Heart left ventricle (tissue), 13 donors: Measurements from ENCODE around the gene POLD4.

Experiments used
- POLR2A ChIP-seq, 2 donors: fragments of 450-650 bp; IDR thresholded peaks; one replicate each; pipeline ENCODE4 v1.6.1; 2017; ENCODE audit warnings: antibody characterized with exemption in 2 of 2, mild to moderate bottlenecking in 2 of 2, moderate library complexity in 2 of 2
- TF ChIP-seq, protein P1 (sequence below), 12 donors: fragments of 200-600 bp; sonication (generic) in 4 of 12; IDR thresholded peaks; one replicate each; pipeline versions ENCODE4 v1.5.0 to v1.8.0; 2018 to 2022; ENCODE audit warnings: antibody characterized with exemption in 12 of 12, mild to moderate bottlenecking in 5 of 12
- donor health status: ischemic (EF 13 %, LVEDD 7.1; RV severe dilation, severe dysfunction).
- donor health status: DM: no; HTN: yes; CAD: no.
- donor health status: DM: no; HTN: no; CAD: no.
- donor health status: ischemic (EF 25% LVEDD 6.9; RV normal size, moderate dysfunction).
- donor health status: ischemic (EF 25% LVEDD 5.7; RV mildly dilated, moderate dysfunction).
- donor health status: ischemic (EF 35%, LVEDD 5.7; RV mildly dilated, moderate dysfunction).
- donor health status: nonischemic (EF 11% LVEDD 7.7; RV severe dilation, severe dysfunction).
- donor health status: DM: yes; HTN: yes; CAD: no.
- donor health status: PGD.
- donor health status: ischemic (EF 29% LVEDD 5.4; RV normal size, mild dysfunction).
- donor health status: nonischemic (EF 23%, LVEDD 6.1; RV moderate dilation, normal function).

DNA sequence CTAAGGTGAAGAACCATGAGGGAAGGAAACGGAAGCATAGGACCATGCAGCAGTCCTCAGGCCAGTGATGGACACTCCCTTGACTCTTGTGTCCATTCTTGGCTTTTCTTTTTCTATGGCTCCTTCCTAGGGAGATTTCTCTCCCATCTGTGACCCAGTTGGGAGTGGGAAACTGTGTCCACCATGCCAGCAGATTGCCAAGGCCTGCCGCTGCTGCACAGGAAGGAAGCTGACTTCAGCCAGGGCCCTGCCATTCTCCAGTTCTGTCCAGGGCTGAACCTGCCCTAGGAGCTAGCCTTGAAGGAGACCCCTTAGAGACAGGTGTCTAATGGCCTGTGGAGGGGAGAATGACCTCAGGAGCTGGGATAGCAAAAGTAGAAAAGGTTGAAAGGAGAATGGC, 32.7 kb downstream of the POLD4 start:
- TF ChIP-seq POLR2A (IDR thresholded peaks at IDR 0.05), result no peak
- TF ChIP-seq, protein P1, sequence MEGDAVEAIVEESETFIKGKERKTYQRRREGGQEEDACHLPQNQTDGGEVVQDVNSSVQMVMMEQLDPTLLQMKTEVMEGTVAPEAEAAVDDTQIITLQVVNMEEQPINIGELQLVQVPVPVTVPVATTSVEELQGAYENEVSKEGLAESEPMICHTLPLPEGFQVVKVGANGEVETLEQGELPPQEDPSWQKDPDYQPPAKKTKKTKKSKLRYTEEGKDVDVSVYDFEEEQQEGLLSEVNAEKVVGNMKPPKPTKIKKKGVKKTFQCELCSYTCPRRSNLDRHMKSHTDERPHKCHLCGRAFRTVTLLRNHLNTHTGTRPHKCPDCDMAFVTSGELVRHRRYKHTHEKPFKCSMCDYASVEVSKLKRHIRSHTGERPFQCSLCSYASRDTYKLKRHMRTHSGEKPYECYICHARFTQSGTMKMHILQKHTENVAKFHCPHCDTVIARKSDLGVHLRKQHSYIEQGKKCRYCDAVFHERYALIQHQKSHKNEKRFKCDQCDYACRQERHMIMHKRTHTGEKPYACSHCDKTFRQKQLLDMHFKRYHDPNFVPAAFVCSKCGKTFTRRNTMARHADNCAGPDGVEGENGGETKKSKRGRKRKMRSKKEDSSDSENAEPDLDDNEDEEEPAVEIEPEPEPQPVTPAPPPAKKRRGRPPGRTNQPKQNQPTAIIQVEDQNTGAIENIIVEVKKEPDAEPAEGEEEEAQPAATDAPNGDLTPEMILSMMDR (IDR thresholded peaks at IDR 0.05), result no peak
